Measurements from ENCODE around the gene EPHA5.

EPHA5 gene

DNA sequence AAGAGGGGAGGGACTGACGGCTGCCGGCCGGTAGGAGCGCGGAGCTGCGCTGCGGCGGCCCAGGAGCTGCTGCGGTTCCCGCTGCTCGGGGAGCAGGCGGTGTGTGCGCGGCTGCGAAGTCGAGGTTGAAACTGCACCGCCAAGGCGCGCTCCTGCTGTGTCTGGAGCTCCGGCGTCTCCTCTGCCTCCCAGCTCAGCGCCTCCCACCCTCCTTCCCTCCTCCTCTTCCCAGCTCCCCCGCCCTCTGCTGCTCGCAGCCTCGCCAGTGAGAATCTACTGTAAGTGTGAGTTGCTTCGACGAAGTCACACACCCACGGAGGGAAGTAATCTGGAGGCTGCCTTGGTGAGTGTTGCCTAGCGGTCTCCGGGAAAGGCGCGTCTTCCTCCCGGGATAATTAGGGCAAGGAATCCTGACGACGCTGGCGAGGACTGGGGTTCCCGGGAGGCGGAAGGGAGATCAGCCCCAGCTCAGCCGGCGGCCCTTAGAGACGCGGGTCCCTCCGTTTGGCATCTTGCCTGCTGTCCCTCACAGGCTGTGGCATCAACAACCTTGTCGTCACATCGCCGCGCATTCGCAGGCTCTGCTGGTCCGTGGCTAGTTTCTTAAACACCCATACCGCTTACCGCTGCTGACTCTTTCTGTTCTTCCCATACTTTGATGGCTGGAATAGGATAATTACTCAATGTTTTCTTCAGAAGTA lies at the start of gene EPHA5:
Gene EPHA5 (minus strand): TSS at position 159 of the 701 bp plus-strand sequence. CDS start 747 bp downstream, outside the sequence.
- DNase-seq, result peak; percentile 10 to 39

GRCh38 chr4:65719635-65720034 lies 49.3 kb upstream of the EPHA5 start:
- DNase-seq, result no peak

GRCh38 chr4:65698631-65699030 lies 28.3 kb upstream of the EPHA5 start:
- no peak for DNase-seq

DNA sequence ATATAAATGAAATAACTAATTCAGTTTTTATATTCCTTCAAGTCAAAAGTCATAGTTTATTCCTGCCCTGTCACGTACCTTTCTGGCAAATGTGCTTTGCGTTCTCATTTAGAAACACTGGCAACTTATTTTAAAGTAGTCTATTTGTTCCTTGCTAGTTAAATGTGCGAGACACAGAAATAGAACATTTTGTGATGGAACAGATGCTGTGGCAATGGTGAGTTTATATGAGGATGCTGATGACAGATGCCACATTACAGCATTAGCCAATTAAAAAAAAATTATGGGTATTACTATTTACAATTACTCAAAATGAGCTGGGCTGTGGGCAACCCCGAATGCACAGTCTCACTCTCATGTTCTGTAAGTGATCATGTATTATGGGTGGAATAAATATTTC lies 26.1 kb upstream of the EPHA5 start:
- no peak for DNase-seq

GRCh38 chr4:65671372-65671771 lies 1.1 kb upstream of the EPHA5 start:
- DNase-seq, result no peak

GRCh38 chr4:65670020-65670330 lies 314 bp downstream of the EPHA5 start:
- DNase-seq, result no peak

DNA sequence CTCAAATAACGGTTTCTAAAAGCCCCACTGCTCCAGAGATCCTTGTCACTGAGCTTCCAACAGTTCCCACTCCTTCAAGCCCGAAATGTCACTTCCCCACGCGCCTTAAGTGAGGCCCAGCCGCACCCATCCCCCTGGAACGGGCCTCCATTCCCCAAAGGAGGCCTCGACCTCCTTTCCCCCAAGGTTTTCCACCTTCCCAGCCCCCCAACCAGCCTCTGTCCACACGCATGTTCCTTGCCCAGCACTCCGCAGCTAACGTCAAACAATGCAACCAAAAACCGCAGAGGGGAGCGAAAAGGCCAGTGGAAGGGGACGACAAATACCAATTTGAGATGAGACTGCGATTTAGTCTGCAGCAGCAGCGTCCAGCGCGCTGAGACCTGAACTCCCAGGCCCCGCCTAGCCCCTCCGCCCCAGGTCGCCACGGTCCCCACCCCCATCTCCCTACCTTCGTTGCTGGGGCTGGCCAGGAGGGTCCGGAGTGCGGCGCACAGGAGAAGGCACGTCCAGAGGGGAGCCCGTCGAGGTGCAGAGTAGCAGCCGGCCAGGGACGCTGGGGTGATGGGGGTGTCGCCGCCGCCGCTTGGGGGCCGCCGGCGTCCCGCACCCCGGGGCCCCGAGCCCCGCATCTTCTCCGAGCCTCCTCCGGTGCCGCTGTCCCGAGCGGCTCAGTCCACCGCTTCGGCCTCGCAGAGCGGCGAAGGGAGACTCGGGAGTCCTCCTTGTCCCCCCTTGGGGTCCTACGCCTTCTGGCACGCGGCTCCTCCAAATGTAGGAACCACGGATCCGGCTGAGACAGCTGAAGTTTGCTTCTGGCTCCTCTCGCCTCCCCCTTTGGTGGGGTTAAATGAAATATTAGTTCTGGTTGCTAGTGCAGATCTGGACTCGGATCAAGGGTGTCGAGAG lies 924 bp downstream of the EPHA5 start:
- DNase-seq, result no peak

- no peak for DNase-seq
Observed at GRCh38 chr4:65668201-65669089, 1.8 kb downstream of the EPHA5 start.

DNA sequence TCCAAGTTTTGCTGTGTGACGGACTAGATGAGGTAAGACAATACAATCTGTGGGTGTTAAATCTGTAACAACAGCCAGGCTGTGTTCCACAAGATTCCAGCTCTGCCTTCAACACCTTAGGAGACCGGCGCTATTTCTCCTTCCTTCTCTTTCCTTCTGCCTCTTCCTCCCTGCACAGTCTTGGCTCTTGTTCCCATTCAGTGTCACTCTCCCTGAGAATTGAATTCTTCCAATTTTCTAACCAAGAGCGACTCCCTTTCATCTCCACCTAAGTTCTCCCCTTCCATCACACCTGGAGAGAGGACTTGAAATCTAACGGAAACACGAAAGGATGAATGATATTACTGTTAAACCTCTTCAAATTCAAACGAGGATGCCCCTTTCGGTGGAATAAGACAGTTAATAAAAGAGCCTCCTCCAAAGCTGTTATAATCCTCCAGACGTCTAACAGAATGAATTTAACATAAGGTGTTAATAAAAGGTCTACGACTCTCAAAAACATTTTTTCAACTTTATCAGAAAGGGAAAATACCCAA lies 2.7 kb downstream of the EPHA5 start:
- no peak for DNase-seq

DNA sequence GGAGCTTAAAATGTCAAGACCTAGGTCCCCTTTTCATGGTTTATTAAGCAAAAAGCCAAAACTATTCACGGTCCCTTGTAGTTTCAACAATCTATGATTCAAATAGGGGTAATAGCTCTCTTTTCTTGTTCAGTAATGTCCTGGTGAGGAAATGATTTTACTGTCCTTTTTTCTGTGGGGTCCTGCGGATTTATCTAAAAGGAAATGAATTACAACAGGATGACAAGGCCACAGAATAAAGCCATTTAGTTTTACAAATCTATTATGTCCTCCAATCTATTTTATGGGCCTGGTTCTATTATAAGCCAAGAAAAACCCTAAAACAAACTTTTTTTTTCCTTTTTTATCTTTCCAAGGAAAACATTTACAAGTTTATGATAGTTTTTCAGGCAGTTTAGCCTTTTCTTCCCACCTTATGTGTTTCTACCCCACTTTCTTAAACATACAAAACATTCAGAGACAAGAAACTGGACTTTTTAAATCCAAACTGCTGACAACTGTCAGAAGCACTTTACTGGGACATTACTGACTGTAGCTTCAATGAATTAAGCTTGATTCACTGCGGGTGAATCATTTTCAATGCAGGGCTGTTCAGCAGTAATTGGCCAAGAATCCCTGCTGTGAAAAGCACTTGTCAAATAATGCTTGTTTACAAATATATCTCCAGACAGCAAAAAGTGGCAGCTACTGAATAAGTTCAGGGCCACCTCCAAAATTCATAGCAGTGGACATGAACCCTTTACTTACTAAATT lies 4.3 kb downstream of the EPHA5 start:
- peak; percentile 38 to 88 for DNase-seq

DNA sequence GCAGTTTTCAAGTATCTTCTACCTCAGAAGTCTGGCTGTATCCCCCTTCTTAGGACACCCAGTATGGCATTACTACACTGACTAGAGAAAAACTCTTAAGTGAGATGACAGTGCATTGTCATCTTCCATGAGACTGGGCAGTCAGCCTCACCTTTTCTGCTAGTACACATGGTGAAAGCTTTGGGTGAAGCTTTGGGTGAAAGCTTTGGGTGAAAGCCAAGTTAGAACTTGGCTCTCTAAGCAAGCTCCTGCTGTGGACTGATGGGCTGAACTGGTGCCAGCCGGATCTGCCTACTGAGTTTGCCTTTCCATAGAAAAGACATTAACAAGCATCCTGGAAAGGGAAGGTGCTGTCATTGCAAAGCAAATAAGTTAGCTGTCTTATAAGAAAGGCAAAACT lies 8.8 kb downstream of the EPHA5 start:
- DNase-seq, result peak; percentile 68 to 92

DNA sequence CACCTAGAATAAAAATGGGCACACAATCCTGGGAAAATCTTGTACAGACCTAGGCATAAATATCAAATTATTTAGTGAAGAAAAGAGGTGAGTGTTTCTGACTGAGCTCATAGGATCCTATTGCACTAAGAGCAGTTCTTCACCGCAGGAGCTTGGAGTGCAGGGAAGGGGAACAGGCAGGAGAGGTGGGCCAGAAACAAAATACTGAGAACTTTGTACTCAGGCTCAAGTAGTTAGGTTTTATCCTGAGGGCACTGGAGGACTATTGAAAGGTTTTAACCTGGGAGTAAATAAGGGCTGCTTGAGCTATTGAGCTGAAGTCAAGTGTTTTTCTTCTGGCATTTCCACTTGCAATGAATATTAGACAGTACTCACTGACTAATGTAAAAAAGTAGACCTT lies 12.2 kb downstream of the EPHA5 start:
- no peak for DNase-seq

GRCh38 chr4:65656008-65656407 lies 14.3 kb downstream of the EPHA5 start:
- DNase-seq, result no peak

GRCh38 chr4:65654976-65655375 lies 15.3 kb downstream of the EPHA5 start:
- no peak for DNase-seq

DNA sequence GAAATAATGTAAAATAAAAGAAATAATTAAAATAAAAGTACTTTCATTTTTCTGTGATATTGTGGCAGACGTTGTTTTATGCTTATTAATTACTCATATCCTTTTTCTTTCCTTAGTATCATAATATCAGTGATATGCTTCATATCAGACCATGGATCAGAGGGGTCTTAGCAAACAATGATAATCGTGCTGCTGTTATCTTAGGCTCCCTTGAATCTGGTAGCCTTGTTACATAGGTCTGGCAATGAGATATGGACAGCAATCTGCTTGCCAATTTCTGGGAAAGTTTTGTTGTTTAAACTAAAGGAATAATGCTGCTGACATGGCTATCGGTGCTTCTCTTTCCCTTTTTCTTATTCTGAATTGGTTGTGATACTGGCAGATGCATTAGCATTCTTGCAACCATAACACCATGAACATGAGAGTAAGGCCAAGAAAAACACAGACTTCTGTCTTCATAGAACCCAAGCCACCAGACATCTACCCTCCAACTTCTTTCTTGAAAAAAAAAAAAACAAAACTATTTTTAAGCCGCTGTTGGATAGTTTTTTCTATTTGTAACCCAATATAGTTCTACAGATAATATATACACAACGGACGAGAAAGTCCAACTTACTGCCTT lies 16.4 kb downstream of the EPHA5 start:
- no peak for DNase-seq

DNA sequence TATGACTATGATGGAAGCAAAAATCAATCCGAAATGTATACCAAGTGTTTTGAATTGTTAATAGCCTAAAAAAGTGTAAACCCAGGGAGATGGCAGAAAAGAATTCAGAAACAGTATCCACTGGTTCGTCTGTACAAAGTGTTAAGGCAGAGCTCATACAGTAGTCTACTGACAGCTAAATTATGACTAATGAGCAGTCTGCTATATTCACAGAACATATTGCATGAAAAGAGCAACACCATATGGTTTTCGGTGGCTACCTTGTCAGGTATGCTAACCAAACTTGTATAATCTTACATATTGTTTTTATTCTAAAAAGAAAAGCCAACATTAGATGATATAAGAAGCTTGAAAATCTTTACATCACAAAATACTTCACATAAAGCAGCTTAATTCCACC lies 18.5 kb downstream of the EPHA5 start:
- no peak for DNase-seq

- no peak for DNase-seq
Observed at GRCh38 chr4:65651031-65651430, 19.3 kb downstream of the EPHA5 start.

- DNase-seq, result no peak
Observed at GRCh38 chr4:65646136-65646535, 24.2 kb downstream of the EPHA5 start.

DNA sequence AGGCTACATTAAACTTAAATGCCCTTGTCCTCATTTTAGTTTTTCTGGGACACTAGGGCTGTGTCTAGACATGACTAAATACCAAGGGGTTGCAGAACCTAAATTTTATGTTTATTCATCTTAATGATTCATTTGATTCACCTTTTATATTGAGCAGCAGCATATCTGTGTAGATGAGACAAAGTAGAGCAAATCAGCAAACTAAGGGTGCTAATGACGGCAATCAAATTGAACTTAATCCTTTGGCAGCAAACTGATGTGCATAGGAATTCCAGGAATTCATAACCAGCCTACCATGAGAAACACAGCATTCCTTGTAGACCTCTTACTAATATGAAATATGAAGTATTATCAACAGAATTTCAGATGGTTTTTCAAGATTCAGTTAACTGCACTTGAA lies 25.1 kb downstream of the EPHA5 start:
- no peak for DNase-seq

DNA sequence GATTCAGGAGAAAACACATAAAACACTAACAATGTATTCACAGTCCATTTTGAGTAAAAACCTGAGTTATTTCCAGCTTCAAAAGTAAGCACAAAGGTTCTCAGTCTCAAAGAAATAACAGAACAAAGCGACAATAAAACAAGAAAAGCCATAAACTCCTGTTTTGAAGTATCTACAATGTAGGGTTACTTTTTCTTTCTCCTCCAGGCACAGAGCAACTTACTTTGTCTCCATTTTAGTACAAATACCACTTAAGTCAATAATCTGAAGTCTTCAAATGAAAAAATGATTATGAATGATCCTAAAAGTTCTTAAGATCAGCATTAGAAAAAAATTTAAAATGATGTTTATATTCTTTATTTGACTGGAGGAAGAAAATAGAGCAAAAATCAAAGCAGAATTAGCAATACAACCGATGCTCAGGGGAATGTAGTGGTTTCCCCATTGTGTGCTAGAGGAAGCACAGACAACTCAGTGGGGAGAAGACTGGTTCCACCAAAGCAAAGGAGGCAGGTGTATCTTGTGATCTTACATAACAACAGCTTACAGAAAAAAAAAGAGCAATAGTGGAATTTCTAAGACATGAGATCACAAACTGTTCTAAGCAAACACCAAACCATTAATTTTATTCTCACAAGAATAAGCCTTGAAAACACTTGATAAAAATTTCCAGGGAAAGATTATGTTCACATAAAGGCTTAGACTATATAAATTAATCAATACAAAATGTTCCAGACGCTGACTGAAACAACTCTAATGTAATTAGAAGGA lies 35.1 kb downstream of the EPHA5 start:
- DNase-seq, result no peak

GRCh38 chr4:65624651-65625050 lies 45.6 kb downstream of the EPHA5 start:
- DNase-seq, result no peak

All from NCI-H2081 (cell line).